Sigmoid colon (tissue), 7 donors: ENCODE measurements around the gene ASTL. TPM values are rescaled to one million over a fixed set of nuclear protein-coding genes. Genes with fewer than 3 reads are reported as not detected.

Experiments
- DNase-seq: peaks from one replicate; pipeline ENCODE4 v3.0.0-alpha.2; 2019
- H3K27ac ChIP-seq, 4 donors: fragments of 200-600 bp; sonication (generic); one replicate each; pipeline ENCODE4 v1.5.1; 2016 to 2019; ENCODE audit warnings: mild to moderate bottlenecking in 1 of 4
- H3K27me3 ChIP-seq, 3 donors: fragments of 200-600 bp; sonication (generic); one replicate each; pipeline ENCODE4 v1.5.1; 2019; ENCODE audit warnings: mild to moderate bottlenecking in 1 of 3
- H3K36me3 ChIP-seq, 4 donors: fragments of 200-600 bp; sonication (generic); one replicate each; pipeline ENCODE4 v1.5.1; 2016 to 2019
- H3K4me1 ChIP-seq, 4 donors: fragments of 200-600 bp; sonication (generic); one replicate each; pipeline ENCODE4 v1.5.1; 2017 to 2019
- H3K4me3 ChIP-seq, 4 donors: fragments of 200-600 bp; sonication (generic); one replicate each; pipeline ENCODE4 v1.5.1; 2017 to 2019; ENCODE audit warnings: mild to moderate bottlenecking in 2 of 4, moderate library complexity in 1 of 4
- H3K9me3 ChIP-seq, 4 donors: fragments of 200-600 bp in 3 of 4; sonication (generic) in 3 of 4; one replicate each; pipeline versions ENCODE4 v1.5.1 to v1.6.1; 2013 to 2019
- EP300 ChIP-seq, 4 donors: sonication (generic); formaldehyde crosslinking; IDR thresholded peaks; one replicate each; pipeline ENCODE4 v1.6.1; 2017; ENCODE audit warnings: antibody characterized with exemption in 4 of 4
- POLR2A ChIP-seq, 2 donors: fragments of 450-650 bp; IDR thresholded peaks; one replicate each; pipeline ENCODE4 v1.6.1; 2016; ENCODE audit warnings: antibody characterized with exemption in 2 of 2, mild to moderate bottlenecking in 2 of 2, moderate library complexity in 2 of 2
- POLR2AphosphoS5 ChIP-seq, 4 donors: sonication (generic); formaldehyde crosslinking; IDR thresholded peaks; one replicate each; pipeline ENCODE4 v1.6.1; 2017; ENCODE audit warnings: antibody characterized with exemption in 4 of 4
- WGBS, 2 donors: extraction: QIAGEN DNeasy Blood & Tissue Kit; methylation state at CpG; one replicate each; pipeline ENCODE4 v1.1.7; 2013; 5-methylcytosine and 5-hydroxymethylcytosine counted together
- intact Hi-C: fragments of 100-400 bp; cut with DNase I; formaldehyde crosslinking; loops from one replicate; pipeline ENCODE4 v1.15.1; 2023
- polyA plus RNA-seq, 3 donors: library from polyadenylated mRNA; stranded (reverse); fragments of 200-250 nt; gene quantifications; one replicate each; pipeline ENCODE4 v1.2.3, GENCODE V29; 2013
- total RNA-seq, 4 donors: library from RNA; depleted of rRNA; stranded (reverse); fragments of >200 nt; gene quantifications; one replicate each; pipeline ENCODE4 v1.1.0, GENCODE V29; 2016
- TF ChIP-seq, protein P1 (sequence below), 4 experiments: fragments of 450-650 bp in 3 of 4; fragments of 200-600 bp in 1 of 4; IDR thresholded peaks; one replicate each; pipeline ENCODE4 v1.5.1; 2016 to 2019; ENCODE audit warnings: antibody characterized with exemption in 4 of 4, mild to moderate bottlenecking in 3 of 4, moderate library complexity in 2 of 4
- donor health status: healthy with polysubstance abuse.
- donor health status: Bipolar disorder and iron deficiency.
- donor health status: healthy.

The ASTL gene
- total and polyA plus RNA-seq, 7 donors, result 0.36 TPM; not detected in 6

DNA sequence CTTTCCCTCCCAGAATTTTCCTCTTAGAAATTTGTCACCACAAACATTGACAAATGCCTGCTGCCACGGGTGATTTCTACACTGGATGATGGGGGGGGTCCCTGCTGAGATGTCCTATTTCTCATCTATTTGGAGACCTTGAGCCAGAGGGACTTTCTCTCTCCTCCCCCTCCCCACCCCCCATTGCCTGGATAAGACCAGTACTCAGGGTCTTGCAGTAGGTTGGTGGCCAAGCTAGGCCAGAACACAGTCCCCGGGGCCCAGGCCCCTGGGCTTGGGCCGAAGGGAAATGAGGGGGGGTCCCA is 7.5 kb upstream of the ASTL start:
- TF ChIP-seq, protein P1, sequence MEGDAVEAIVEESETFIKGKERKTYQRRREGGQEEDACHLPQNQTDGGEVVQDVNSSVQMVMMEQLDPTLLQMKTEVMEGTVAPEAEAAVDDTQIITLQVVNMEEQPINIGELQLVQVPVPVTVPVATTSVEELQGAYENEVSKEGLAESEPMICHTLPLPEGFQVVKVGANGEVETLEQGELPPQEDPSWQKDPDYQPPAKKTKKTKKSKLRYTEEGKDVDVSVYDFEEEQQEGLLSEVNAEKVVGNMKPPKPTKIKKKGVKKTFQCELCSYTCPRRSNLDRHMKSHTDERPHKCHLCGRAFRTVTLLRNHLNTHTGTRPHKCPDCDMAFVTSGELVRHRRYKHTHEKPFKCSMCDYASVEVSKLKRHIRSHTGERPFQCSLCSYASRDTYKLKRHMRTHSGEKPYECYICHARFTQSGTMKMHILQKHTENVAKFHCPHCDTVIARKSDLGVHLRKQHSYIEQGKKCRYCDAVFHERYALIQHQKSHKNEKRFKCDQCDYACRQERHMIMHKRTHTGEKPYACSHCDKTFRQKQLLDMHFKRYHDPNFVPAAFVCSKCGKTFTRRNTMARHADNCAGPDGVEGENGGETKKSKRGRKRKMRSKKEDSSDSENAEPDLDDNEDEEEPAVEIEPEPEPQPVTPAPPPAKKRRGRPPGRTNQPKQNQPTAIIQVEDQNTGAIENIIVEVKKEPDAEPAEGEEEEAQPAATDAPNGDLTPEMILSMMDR (IDR thresholded peaks at IDR 0.05), result no peak
- TF ChIP-seq POLR2AphosphoS5 (IDR thresholded peaks at IDR 0.05), result no peak
- DNase-seq, result no peak
- peak overlapping the region in 2 of 4 donors; percentile 60 for H3K27ac ChIP-seq
- H3K4me3 ChIP-seq, result peak overlapping the region in 3 of 4 donors; percentile 52 to 70 (median 62)
- no peaks in the 10 kb centered on the region for H3K36me3 ChIP-seq
- 29 to 60% methylated on average over 3 of the region's 3 CpGs for WGBS, 2 donors
- intact Hi-C loops, result no loop called here
- peaks cover 0 to 9% (median 0%) of the 10 kb centered on the region in 3 donors for H3K27me3 ChIP-seq
- H3K4me1 ChIP-seq, result peaks cover 0 to 17% (median 15%) of the 10 kb centered on the region in 4 donors
- H3K9me3 ChIP-seq, result no peaks in the 10 kb centered on the region

GRCh38 chr2:96145036-96145847 is 6.9 kb upstream of the ASTL start, which contains the start of gene DUSP2:
Gene DUSP2, minus strand, starts transcription at chr2:96145440. Its CDS starts 86 bp downstream, at chr2:96145354.
- 1 to 2% methylated on average over 94 of the region's 94 CpGs for WGBS, 2 donors
- H3K4me3 ChIP-seq, result peak within 1 kb of the TSS; percentile 29 to 70 (median 57)
- H3K9me3 ChIP-seq, result no peaks in the 10 kb centered on the region
- TF ChIP-seq EP300 (IDR thresholded peaks at IDR 0.05) (no peak), POLR2A (IDR thresholded peaks at IDR 0.05) (no peak), POLR2AphosphoS5 (IDR thresholded peaks at IDR 0.05) (peak in 3 of 4 donors; percentile 39 to 44 (median 41))
- TF ChIP-seq, protein P1 (IDR thresholded peaks at IDR 0.05), result no peak
- H3K27me3 ChIP-seq, result peaks cover 0 to 9% (median 0%) of the 10 kb centered on the region in 3 donors
- peak; percentile 83 for DNase-seq
- intact Hi-C loops, result no loop called here
- H3K36me3 ChIP-seq, result no peaks in the 10 kb centered on the region
- H3K27ac ChIP-seq, result peak within 1 kb of the TSS in 3 of 4 donors; percentile 28 to 60 (median 60)
- peaks cover 0 to 17% (median 15%) of the 10 kb centered on the region in 4 donors for H3K4me1 ChIP-seq

DNA sequence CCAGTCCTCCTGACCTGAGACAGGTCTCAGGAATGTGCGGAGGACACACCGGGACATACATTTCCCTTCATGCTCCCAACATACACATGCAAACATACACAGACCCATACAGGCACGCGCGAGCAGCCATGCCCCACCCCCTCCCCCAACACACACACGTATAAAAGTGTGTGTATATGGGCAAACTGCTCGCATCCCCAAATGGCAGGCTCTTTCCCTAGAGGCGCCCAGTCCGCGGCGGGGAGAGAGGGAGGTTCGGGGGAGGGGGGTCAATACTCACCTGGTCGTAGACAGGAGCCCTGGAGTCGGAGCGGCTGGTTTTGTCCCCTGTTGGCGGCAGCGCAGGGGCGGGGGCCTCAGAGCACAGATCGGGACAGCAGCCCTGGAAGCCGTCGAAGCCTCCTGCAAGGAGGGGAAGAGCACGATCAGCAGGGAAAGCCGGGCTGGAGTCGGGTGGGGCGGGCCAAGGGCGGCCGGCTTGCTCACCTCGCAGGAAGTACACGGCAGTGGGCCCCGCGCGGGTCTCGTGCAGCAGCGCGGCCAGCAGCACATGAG is 6.3 kb upstream of the ASTL start:
- intact Hi-C loops, result loop anchor here (5.0 kb wide), 1 partner anchor 118 kb away; no protein-coding TSS in a partner anchor
- peaks cover 0 to 17% (median 15%) of the 10 kb centered on the region in 4 donors for H3K4me1 ChIP-seq
- peak overlapping the region; percentile 18 to 70 (median 57) for H3K4me3 ChIP-seq
- no peaks in the 10 kb centered on the region for H3K9me3 ChIP-seq
- H3K27me3 ChIP-seq, result peaks cover 0 to 9% (median 0%) of the 10 kb centered on the region in 3 donors
- H3K27ac ChIP-seq, result peak overlapping the region in 3 of 4 donors; percentile 28 to 60 (median 60)
- DNase-seq, result peak; percentile 66
- no peaks in the 10 kb centered on the region for H3K36me3 ChIP-seq
- no peak for TF ChIP-seq POLR2AphosphoS5 (IDR thresholded peaks at IDR 0.05)
- TF ChIP-seq, protein P1 (IDR thresholded peaks at IDR 0.05), result no peak
- no peak for TF ChIP-seq POLR2A (IDR thresholded peaks at IDR 0.05)
- TF ChIP-seq EP300 (IDR thresholded peaks at IDR 0.05), result no peak
- WGBS, 2 donors, result 5 to 15% methylated on average over 35 of the region's 35 CpGs

DNA sequence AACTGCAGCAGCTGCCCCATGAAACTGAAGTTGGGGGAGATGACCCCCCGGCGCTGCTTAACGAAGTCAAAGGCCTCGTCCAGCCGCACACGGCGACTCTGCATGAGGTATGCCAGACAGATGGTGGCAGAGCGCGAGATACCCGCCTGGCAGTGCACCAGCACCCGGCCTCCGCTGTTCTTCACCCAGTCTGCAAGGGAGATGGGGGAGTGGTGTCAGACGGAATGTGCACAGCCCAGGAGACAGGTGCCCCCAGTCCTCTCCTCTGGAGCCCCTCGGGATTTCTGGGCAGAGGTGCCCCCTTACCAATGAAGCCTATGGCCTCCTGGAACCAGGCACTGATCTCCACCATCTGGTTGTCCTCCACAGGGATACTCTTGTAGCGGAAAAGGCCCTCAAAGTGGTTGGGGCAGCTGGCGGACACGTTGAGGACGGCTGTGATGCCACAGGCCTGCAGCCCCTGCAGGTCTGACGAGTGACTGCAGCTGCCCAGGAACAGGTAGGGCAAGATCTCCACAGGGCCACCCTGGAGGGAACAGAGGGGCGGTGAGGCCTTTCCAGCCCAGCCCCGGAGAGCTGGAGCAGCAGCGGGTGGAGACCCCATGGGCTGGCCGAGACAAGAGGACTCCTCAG is 5.7 kb upstream of the ASTL start:
- TF ChIP-seq POLR2AphosphoS5 (IDR thresholded peaks at IDR 0.05) (no peak), POLR2A (IDR thresholded peaks at IDR 0.05) (no peak), EP300 (IDR thresholded peaks at IDR 0.05) (no peak)
- TF ChIP-seq, protein P1 (IDR thresholded peaks at IDR 0.05), result no peak
- intact Hi-C loops, result loop anchor here (5.0 kb wide), 1 partner anchor 118 kb away; no protein-coding TSS in a partner anchor
- H3K4me1 ChIP-seq, result peaks cover 0 to 17% (median 15%) of the 10 kb centered on the region in 4 donors
- H3K27ac ChIP-seq, result no peak overlapping the region
- H3K9me3 ChIP-seq, result no peaks in the 10 kb centered on the region
- 67 to 80% methylated on average over 23 of the region's 23 CpGs for WGBS, 2 donors
- peak overlapping the region in 3 of 4 donors; percentile 52 to 70 (median 62) for H3K4me3 ChIP-seq
- peaks cover 0 to 7% (median 0%) of the 10 kb centered on the region in 3 donors for H3K27me3 ChIP-seq
- H3K36me3 ChIP-seq, result no peaks in the 10 kb centered on the region
- DNase-seq, result peak; percentile 59
